ENCODE data around the gene CD200.

CD200 gene

GRCh38 chr3:112371569-112371968 lies 38.6 kb downstream of the CD200 start:
- H3K9me2 ChIP-seq (replicated peaks; ENCODE audit: low read depth, low read length): no peaks in the 10 kb centered on the region
- H3K4me2 ChIP-seq (ENCODE audit: low read depth, low read length, poor library complexity, severe bottlenecking): no peak overlapping the region
- no peaks in the 10 kb centered on the region; the same call in 1 of the 2 replicates for H3K36me3 ChIP-seq (ENCODE audit: insufficient read depth, low read length)
- TF ChIP-seq EZH2phosphoT487 (IDR thresholded peaks at IDR 0.05; ENCODE audit: borderline replicate concordance): no peak
- TF ChIP-seq CTCF (conservative IDR thresholded peaks at IDR 0.05; ENCODE audit: low read length): no peak
- no peaks in the 10 kb centered on the region for H4K20me1 ChIP-seq (ENCODE audit: insufficient read depth, low read length, poor library complexity, severe bottlenecking)
- no peaks in the 10 kb centered on the region for H3K27me3 ChIP-seq (ENCODE audit: insufficient read depth, low read length, poor library complexity, severe bottlenecking)
- no peak overlapping the region for H3K4me3 ChIP-seq (ENCODE audit: low read length, poor library complexity, severe bottlenecking)
- no peak overlapping the region for H3K9ac ChIP-seq (ENCODE audit: low read depth, low read length, poor library complexity, severe bottlenecking)
- H3F3A ChIP-seq (ENCODE audit: low read depth): no peaks in the 10 kb centered on the region
- peaks cover 30% of the 10 kb centered on the region for H3K4me1 ChIP-seq (ENCODE audit: insufficient read depth, low read length, poor library complexity, severe bottlenecking)
- H3K9me3 ChIP-seq (ENCODE audit: insufficient read depth, low read depth, low read length): no peaks in the 10 kb centered on the region
- H2AFZ ChIP-seq (ENCODE audit: low read length): no peak overlapping the region
- H3K79me2 ChIP-seq (ENCODE audit: insufficient read depth, low read length): no peaks in the 10 kb centered on the region

- Histone ChIP-seq H3K9ac (ENCODE audit: low read depth, low read length, poor library complexity, severe bottlenecking) (no peak overlapping the region), H3F3A (ENCODE audit: low read depth) (peaks cover 6% of the 10 kb centered on the region; the same call in 1 of the 2 replicates), H3K4me2 (ENCODE audit: low read depth, low read length, poor library complexity, severe bottlenecking) (no peak overlapping the region)
Observed at GRCh38 chr3:112372396-112372795, 39.4 kb downstream of the CD200 start.

GRCh38 chr3:112373476-112373875 lies 40.5 kb downstream of the CD200 start:
- H3K9me2 ChIP-seq (replicated peaks; ENCODE audit: low read depth, low read length): no peaks in the 10 kb centered on the region
- no peak overlapping the region for H3K4me3 ChIP-seq (ENCODE audit: low read length, poor library complexity, severe bottlenecking)
- peaks cover 50% of the 10 kb centered on the region for H3K4me1 ChIP-seq (ENCODE audit: insufficient read depth, low read length, poor library complexity, severe bottlenecking)
- no peaks in the 10 kb centered on the region for H3K9me3 ChIP-seq (ENCODE audit: insufficient read depth, low read depth, low read length)
- TF ChIP-seq CTCF (conservative IDR thresholded peaks at IDR 0.05; ENCODE audit: low read length) (no peak), EZH2phosphoT487 (IDR thresholded peaks at IDR 0.05; ENCODE audit: borderline replicate concordance) (no peak)
- no peak overlapping the region for H3K9ac ChIP-seq (ENCODE audit: low read depth, low read length, poor library complexity, severe bottlenecking)
- no peak overlapping the region for H3K4me2 ChIP-seq (ENCODE audit: low read depth, low read length, poor library complexity, severe bottlenecking)
- H3F3A ChIP-seq (ENCODE audit: low read depth): peaks cover 7% of the 10 kb centered on the region; the same call in 1 of the 2 replicates
- H3K27me3 ChIP-seq (ENCODE audit: insufficient read depth, low read length, poor library complexity, severe bottlenecking): no peaks in the 10 kb centered on the region
- no peaks in the 10 kb centered on the region for H4K20me1 ChIP-seq (ENCODE audit: insufficient read depth, low read length, poor library complexity, severe bottlenecking)
- H3K79me2 ChIP-seq (ENCODE audit: insufficient read depth, low read length): no peaks in the 10 kb centered on the region
- H2AFZ ChIP-seq (ENCODE audit: low read length): 0 out of 2 replicates have a peak overlapping the region, but pooled peaks have one; percentile 13
- no peaks in the 10 kb centered on the region for H3K36me3 ChIP-seq (ENCODE audit: insufficient read depth, low read length)

More at GRCh38 chr3:112372396-112372795, 39.4 kb downstream of the CD200 start:
- Histone ChIP-seq H3K9me2 (replicated peaks; ENCODE audit: low read depth, low read length) (no peaks in the 10 kb centered on the region), H3K9me3 (ENCODE audit: insufficient read depth, low read depth, low read length) (no peaks in the 10 kb centered on the region), H3K27me3 (ENCODE audit: insufficient read depth, low read length, poor library complexity, severe bottlenecking) (no peaks in the 10 kb centered on the region), H3K4me1 (ENCODE audit: insufficient read depth, low read length, poor library complexity, severe bottlenecking) (peaks cover 39% of the 10 kb centered on the region), H3K36me3 (ENCODE audit: insufficient read depth, low read length) (no peaks in the 10 kb centered on the region), H3K79me2 (ENCODE audit: insufficient read depth, low read length) (no peaks in the 10 kb centered on the region), H4K20me1 (ENCODE audit: insufficient read depth, low read length, poor library complexity, severe bottlenecking) (no peaks in the 10 kb centered on the region), H3K4me3 (ENCODE audit: low read length, poor library complexity, severe bottlenecking) (no peak overlapping the region), H2AFZ (ENCODE audit: low read length) (no peak overlapping the region)
- TF ChIP-seq EZH2phosphoT487 (IDR thresholded peaks at IDR 0.05; ENCODE audit: borderline replicate concordance) (no peak), CTCF (conservative IDR thresholded peaks at IDR 0.05; ENCODE audit: low read length) (no peak)

Data from Loucy (cell line).